ENCODE results near the gene GOPC. TPM values are rescaled to one million over a fixed set of nuclear protein-coding genes. Genes with fewer than 3 reads are reported as not detected.
"Not testable (repeated sequence)": the region's sequence is repeated elsewhere in the genome, so short reads cannot be mapped to it uniquely, and the experiment has no call there.

The GOPC gene
- 36.3 and 46.1 TPM in 2 replicates for total RNA-seq (2012; rRNA removed)

GRCh38 chr6:117602151-117602898, at the start of gene GOPC:
TSS of gene GOPC (minus strand) at chr6:117602511. CDS start at chr6:117602288, 223 bp downstream.
- Histone ChIP-seq H3K9ac (ENCODE audit: low read depth, low read length) (peak within 1 kb of the TSS; percentile 82), H3K4me3 (ENCODE audit: low read length) (peak within 1 kb of the TSS; percentile 97), H3K36me3 (ENCODE audit: insufficient read depth, low read length) (peaks cover 15% of the 10 kb centered on the region), H3K9me3 (replicated peaks; ENCODE audit: low read length) (no peaks in the 10 kb centered on the region), H3K4me2 (ENCODE audit: low read length) (peak within 1 kb of the TSS; percentile 82), H3K4me1 (ENCODE audit: control insufficient read depth, insufficient read depth, low read length) (peaks cover 9% of the 10 kb centered on the region), H3K27me3 (ENCODE audit: control insufficient read depth, insufficient read depth, low read length) (no peaks in the 10 kb centered on the region)

GRCh38 chr6:117651984-117652383, 49.7 kb upstream of the GOPC start:
- not testable (repeated sequence) for H3K9me3 ChIP-seq (replicated peaks; ENCODE audit: low read length); H3K4me2 ChIP-seq (ENCODE audit: low read length); H3K4me1 ChIP-seq (ENCODE audit: control insufficient read depth, insufficient read depth, low read length); H3K36me3 ChIP-seq (ENCODE audit: insufficient read depth, low read length); H3K9ac ChIP-seq (ENCODE audit: low read depth, low read length); H3K27me3 ChIP-seq (ENCODE audit: control insufficient read depth, insufficient read depth, low read length); H3K4me3 ChIP-seq (ENCODE audit: low read length)

- Histone ChIP-seq H3K4me1 (ENCODE audit: control insufficient read depth, insufficient read depth, low read length) (no peaks in the 10 kb centered on the region), H3K4me2 (ENCODE audit: low read length) (no peak overlapping the region), H3K9ac (ENCODE audit: low read depth, low read length) (no peak overlapping the region), H3K27me3 (ENCODE audit: control insufficient read depth, insufficient read depth, low read length) (no peaks in the 10 kb centered on the region), H3K36me3 (ENCODE audit: insufficient read depth, low read length) (no peaks in the 10 kb centered on the region), H3K9me3 (replicated peaks; ENCODE audit: low read length) (no peaks in the 10 kb centered on the region), H3K4me3 (ENCODE audit: low read length) (no peak overlapping the region)
Measured at GRCh38 chr6:117642976-117643375, 40.7 kb upstream of the GOPC start.

GRCh38 chr6:117637770-117638169, 35.5 kb upstream of the GOPC start:
- Histone ChIP-seq H3K4me3 (ENCODE audit: low read length) (no peak overlapping the region), H3K4me2 (ENCODE audit: low read length) (no peak overlapping the region), H3K36me3 (ENCODE audit: insufficient read depth, low read length) (no peaks in the 10 kb centered on the region), H3K4me1 (ENCODE audit: control insufficient read depth, insufficient read depth, low read length) (no peaks in the 10 kb centered on the region), H3K27me3 (ENCODE audit: control insufficient read depth, insufficient read depth, low read length) (no peaks in the 10 kb centered on the region), H3K9ac (ENCODE audit: low read depth, low read length) (no peak overlapping the region), H3K9me3 (replicated peaks; ENCODE audit: low read length) (no peaks in the 10 kb centered on the region)

DNA sequence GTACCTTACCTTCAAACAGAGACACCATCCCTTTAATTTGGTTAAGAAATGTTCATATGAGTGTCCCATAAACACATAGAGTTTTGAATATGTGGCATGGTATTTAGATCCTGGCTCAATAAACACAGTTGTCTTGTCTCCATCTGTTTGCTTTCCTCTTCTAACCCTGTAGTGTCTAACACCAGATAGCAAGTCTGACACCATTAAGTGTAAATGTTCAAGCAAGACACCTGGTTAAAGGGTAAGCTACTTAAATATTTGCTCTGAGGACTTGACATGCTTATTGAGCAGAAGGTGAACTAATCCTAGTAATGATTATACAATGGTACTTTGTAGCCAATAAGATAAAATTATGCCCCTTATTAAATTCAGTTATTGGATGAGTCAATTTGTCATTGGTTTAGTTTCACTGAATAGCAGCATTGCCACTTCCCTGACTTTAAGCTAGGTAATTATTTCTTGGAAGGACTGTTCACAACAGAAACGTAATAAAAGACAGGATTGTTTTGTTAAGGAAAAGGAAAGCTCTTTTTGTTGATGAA, 26.9 kb upstream of the GOPC start:
- Histone ChIP-seq H3K36me3 (ENCODE audit: insufficient read depth, low read length) (no peaks in the 10 kb centered on the region), H3K4me2 (ENCODE audit: low read length) (no peak overlapping the region), H3K4me1 (ENCODE audit: control insufficient read depth, insufficient read depth, low read length) (no peaks in the 10 kb centered on the region), H3K9ac (ENCODE audit: low read depth, low read length) (no peak overlapping the region), H3K27me3 (ENCODE audit: control insufficient read depth, insufficient read depth, low read length) (no peaks in the 10 kb centered on the region), H3K4me3 (ENCODE audit: low read length) (no peak overlapping the region), H3K9me3 (replicated peaks; ENCODE audit: low read length) (peaks cover 2% of the 10 kb centered on the region)

DNA sequence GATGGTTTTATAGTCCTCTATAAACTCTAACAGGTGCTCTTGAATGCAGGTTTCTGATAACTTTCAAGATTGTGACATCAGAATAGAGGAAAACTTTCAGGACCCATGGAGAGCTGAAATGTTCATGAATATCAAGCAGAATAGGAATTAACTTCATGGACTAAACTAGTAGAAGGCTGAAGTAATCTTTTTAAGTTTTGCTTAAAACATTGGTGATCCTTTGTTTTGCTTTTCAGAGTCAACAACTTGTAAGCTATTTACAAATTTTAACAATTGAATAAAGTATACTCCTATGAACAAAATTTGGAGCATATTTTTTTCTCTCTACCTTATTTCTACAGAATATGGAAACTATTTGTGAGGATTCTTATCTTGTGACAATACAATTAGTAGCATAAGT, 25.2 kb upstream of the GOPC start:
- H3K27me3 ChIP-seq (ENCODE audit: control insufficient read depth, insufficient read depth, low read length) = no peaks in the 10 kb centered on the region
- no peaks in the 10 kb centered on the region for H3K36me3 ChIP-seq (ENCODE audit: insufficient read depth, low read length)
- no peaks in the 10 kb centered on the region for H3K4me1 ChIP-seq (ENCODE audit: control insufficient read depth, insufficient read depth, low read length)
- H3K9ac ChIP-seq (ENCODE audit: low read depth, low read length) = no peak overlapping the region
- peaks cover 2% of the 10 kb centered on the region for H3K9me3 ChIP-seq (replicated peaks; ENCODE audit: low read length)
- no peak overlapping the region for H3K4me3 ChIP-seq (ENCODE audit: low read length)
- H3K4me2 ChIP-seq (ENCODE audit: low read length) = no peak overlapping the region

DNA sequence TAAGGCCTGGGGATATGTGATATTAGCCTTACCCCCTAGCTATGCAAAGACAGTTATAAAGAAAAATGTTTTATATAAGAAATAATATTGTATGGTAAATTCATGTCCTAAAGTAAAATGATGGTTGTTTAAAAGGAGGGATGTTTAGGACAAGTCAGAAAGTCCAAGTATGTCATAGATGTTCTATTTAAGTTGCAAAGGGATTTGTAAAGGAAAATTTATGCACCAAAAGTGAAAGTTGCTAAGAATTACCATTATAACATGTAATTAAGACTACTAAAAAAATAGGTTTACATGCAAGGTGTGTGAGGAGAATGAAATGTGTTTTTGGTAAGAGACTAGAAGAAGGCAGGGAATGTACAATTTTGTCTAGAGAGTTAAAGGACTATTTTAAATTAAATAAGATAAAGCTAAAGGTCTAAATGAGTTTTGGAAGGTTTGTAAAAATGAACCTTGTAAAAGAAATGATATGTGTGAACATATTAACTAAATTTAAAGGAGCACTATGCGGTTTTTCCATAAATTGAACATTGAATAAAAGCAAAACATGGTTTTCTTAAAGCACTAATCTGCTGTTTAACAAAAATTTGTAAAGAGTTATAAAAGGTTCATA, 22.7 kb upstream of the GOPC start:
- Histone ChIP-seq H3K4me1 (ENCODE audit: control insufficient read depth, insufficient read depth, low read length) (no peaks in the 10 kb centered on the region), H3K9ac (ENCODE audit: low read depth, low read length) (no peak overlapping the region), H3K4me3 (ENCODE audit: low read length) (no peak overlapping the region), H3K27me3 (ENCODE audit: control insufficient read depth, insufficient read depth, low read length) (no peaks in the 10 kb centered on the region), H3K9me3 (replicated peaks; ENCODE audit: low read length) (peaks cover 2% of the 10 kb centered on the region), H3K4me2 (ENCODE audit: low read length) (no peak overlapping the region), H3K36me3 (ENCODE audit: insufficient read depth, low read length) (no peaks in the 10 kb centered on the region)

DNA sequence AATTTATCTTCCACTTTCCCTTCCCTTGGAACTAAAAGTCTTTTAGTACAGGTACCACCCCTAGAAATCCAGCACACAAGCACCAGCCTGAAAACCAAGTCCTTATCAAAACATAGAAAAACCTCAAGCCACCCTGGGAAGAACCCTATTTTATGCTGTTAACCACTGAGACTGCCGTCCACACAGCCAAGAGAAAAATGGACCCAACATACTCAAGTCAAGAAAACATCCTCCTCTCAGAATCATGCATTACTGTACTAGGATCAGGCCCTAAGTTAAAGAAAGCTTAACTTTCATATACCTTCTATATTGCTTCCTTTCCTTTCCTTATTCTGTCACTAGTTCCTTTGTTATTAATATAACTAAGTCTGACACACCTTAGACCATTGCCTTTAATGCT, 16.9 kb upstream of the GOPC start:
- Histone ChIP-seq H3K9ac (ENCODE audit: low read depth, low read length) (no peak overlapping the region), H3K36me3 (ENCODE audit: insufficient read depth, low read length) (no peaks in the 10 kb centered on the region), H3K9me3 (replicated peaks; ENCODE audit: low read length) (no peaks in the 10 kb centered on the region), H3K4me3 (ENCODE audit: low read length) (no peak overlapping the region), H3K4me2 (ENCODE audit: low read length) (no peak overlapping the region), H3K4me1 (ENCODE audit: control insufficient read depth, insufficient read depth, low read length) (no peaks in the 10 kb centered on the region), H3K27me3 (ENCODE audit: control insufficient read depth, insufficient read depth, low read length) (no peaks in the 10 kb centered on the region)

GRCh38 chr6:117617210-117618035, 15.1 kb upstream of the GOPC start:
- no peaks in the 10 kb centered on the region for H3K4me1 ChIP-seq (ENCODE audit: control insufficient read depth, insufficient read depth, low read length)
- H3K4me3 ChIP-seq (ENCODE audit: low read length) = no peak overlapping the region
- no peaks in the 10 kb centered on the region for H3K27me3 ChIP-seq (ENCODE audit: control insufficient read depth, insufficient read depth, low read length)
- H3K9ac ChIP-seq (ENCODE audit: low read depth, low read length) = no peak overlapping the region
- H3K4me2 ChIP-seq (ENCODE audit: low read length) = no peak overlapping the region
- H3K9me3 ChIP-seq (replicated peaks; ENCODE audit: low read length) = no peaks in the 10 kb centered on the region
- H3K36me3 ChIP-seq (ENCODE audit: insufficient read depth, low read length) = no peaks in the 10 kb centered on the region

DNA sequence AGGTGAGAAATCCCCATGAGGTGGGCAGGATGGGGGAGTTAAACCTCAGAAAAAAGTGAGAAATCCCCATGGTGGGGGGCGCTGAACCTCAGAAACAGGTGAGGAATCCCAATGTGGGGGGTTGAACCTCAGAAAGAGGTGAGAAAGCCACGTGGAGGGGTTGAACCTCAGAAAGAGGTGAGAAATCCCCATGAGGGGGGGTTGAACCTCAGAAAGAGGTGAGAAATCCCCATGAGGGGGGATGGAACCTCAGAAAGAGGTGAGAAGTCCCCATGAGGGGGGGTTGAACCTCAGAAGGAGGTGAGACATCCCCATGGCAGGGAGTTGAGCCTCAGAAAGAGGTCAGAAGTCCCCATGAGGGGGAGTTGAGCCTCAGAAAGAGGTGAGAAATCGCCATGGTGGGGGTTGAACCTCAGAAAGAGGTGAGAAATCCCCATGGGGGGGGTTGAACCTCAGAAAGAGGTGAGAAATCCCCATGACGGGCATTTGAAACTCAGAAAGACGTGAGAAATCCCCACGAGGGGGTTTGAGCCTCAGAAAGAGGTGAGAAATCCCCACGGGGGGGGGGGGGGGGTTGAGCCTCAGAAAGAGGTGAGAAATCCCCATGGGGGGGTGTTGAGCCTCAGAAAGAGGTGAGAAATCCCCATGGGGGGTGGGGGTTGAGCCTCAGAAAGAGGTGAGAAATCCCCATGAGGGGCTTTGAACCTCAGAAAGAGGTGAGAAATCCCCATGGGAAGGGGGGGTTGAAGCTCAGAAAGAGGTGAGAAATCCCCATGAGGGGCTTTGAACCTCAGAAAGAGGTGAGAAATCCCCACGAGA, 14.3 kb upstream of the GOPC start:
- Histone ChIP-seq H3K36me3 (ENCODE audit: insufficient read depth, low read length) (no peaks in the 10 kb centered on the region), H3K4me3 (ENCODE audit: low read length) (no peak overlapping the region), H3K4me1 (ENCODE audit: control insufficient read depth, insufficient read depth, low read length) (no peaks in the 10 kb centered on the region)

More for the DNA sequence above, 14.3 kb upstream of the GOPC start:
- H3K9ac ChIP-seq (ENCODE audit: low read depth, low read length) = no peak overlapping the region
- H3K27me3 ChIP-seq (ENCODE audit: control insufficient read depth, insufficient read depth, low read length) = no peaks in the 10 kb centered on the region
- no peaks in the 10 kb centered on the region for H3K9me3 ChIP-seq (replicated peaks; ENCODE audit: low read length)
- H3K4me2 ChIP-seq (ENCODE audit: low read length) = no peak overlapping the region

Measured in skeletal muscle satellite cell (primary cell).